Brain microvascular endothelial cell (primary cell): ENCODE data around the gene SPESP1.

Experiments used
- DNase-seq: peaks from one replicate; pipeline ENCODE4 v3.0.0-alpha.2; 2020
- H3K27ac ChIP-seq: fragments of 250-450 bp; sonication (Bioruptor Pico); 2 replicates; pipeline ENCODE4 v1.5.1; 2020; ENCODE audit warnings: mild to moderate bottlenecking, moderate library complexity
- H3K27me3 ChIP-seq: fragments of 250-450 bp; sonication (Bioruptor Pico); replicated peaks from 2 replicates; pipeline ENCODE4 v1.5.1; 2020; ENCODE audit warnings: mild to moderate bottlenecking
- H3K36me3 ChIP-seq: fragments of 250-450 bp; sonication (Bioruptor Pico); replicated peaks from 2 replicates; pipeline ENCODE4 v1.5.1; 2020; ENCODE audit warnings: mild to moderate bottlenecking
- H3K4me3 ChIP-seq: 2 replicates; pipeline ENCODE4 v1.5.1; 2011; ENCODE audit warnings: low read depth, mild to moderate bottlenecking, control low read depth, low read length, moderate library complexity
- in situ Hi-C: cut with HindIII; loops from 2 replicates; pipeline ENCODE4 v1.10.0; 2017; ENCODE audit warnings: low sequenced_read_pairs, low pct_ligation_motif_present
- TF ChIP-seq, protein P1 (sequence below): IDR thresholded peaks from 2 replicates; pipeline ENCODE4 v1.5.1; 2011; ENCODE audit warnings: low read depth, mild to moderate bottlenecking, moderate library complexity, low read length, control low read depth, inconsistent platforms; ENCODE audit errors: missing control alignments

SPESP1 gene

DNA sequence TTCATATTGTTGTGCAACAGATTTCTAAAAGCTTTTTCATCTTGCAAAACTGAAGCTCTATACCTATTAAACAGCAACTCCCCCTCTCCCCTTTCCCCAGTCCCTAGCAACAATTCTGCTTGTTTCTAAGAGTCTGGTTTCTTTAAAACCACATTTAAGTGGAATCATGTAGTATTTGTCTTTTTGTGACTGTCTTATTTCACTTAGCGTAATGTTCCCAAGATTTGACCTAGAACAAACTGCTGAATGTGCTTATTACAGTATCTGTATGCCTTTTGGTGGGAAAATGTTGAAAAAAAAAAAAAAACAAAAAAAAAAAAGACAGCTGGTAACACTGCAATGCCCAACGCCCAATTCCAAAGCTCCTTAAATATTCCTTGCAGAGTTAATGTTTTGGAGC, 19.5 kb upstream of the SPESP1 start:
- H3K4me3 ChIP-seq: no peak overlapping the region
- TF ChIP-seq, protein P1, sequence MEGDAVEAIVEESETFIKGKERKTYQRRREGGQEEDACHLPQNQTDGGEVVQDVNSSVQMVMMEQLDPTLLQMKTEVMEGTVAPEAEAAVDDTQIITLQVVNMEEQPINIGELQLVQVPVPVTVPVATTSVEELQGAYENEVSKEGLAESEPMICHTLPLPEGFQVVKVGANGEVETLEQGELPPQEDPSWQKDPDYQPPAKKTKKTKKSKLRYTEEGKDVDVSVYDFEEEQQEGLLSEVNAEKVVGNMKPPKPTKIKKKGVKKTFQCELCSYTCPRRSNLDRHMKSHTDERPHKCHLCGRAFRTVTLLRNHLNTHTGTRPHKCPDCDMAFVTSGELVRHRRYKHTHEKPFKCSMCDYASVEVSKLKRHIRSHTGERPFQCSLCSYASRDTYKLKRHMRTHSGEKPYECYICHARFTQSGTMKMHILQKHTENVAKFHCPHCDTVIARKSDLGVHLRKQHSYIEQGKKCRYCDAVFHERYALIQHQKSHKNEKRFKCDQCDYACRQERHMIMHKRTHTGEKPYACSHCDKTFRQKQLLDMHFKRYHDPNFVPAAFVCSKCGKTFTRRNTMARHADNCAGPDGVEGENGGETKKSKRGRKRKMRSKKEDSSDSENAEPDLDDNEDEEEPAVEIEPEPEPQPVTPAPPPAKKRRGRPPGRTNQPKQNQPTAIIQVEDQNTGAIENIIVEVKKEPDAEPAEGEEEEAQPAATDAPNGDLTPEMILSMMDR: no peak
- no peak for DNase-seq
- H3K36me3 ChIP-seq: no peaks in the 10 kb centered on the region
- H3K27ac ChIP-seq: no peak overlapping the region
- H3K27me3 ChIP-seq: peaks cover 8% of the 10 kb centered on the region
- in situ Hi-C loops: no loop called here

- DNase-seq: no peak
- H3K27me3 ChIP-seq: no peaks in the 10 kb centered on the region
- TF ChIP-seq, protein P1: no peak
- no peak overlapping the region for H3K27ac ChIP-seq
- no peak overlapping the region for H3K4me3 ChIP-seq
- in situ Hi-C loops: no loop called here
- no peaks in the 10 kb centered on the region for H3K36me3 ChIP-seq
Measured at GRCh38 chr15:68921926-68922325, 8.4 kb upstream of the SPESP1 start.

DNA sequence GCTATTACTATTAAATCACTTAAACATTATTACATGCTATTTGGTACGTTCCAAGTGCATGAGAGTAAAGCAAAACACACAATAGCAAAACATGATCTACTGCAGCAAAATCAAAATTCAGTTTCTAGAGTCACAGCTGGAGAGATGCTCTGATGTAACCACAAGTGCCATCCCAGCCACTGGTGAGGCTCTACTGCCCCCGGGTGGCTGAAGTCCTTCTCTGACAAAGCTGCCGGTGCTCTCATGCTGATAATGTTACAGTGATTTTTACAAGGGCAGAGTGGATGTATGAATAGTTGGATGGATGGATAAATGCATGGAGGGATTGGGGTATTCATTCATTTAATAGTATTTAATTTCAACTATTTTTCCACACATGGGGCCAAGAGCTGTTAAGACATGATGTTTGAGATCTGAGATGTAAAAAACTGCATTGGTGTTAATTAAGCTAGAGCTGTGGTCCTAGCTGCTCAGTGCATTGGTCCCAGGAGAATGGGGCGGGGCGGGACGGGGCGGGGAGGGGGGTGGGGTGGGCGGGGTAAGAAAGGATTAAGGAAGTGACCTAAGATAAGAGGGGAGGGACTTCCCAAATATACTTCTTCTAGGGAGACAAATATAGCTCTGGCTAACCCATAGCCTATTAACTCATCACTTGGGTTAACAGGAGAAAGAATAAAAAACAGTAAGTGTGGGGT, 5.3 kb upstream of the SPESP1 start:
- Histone ChIP-seq H3K4me3 (no peak overlapping the region), H3K27me3 (peaks cover 2% of the 10 kb centered on the region), H3K36me3 (no peaks in the 10 kb centered on the region), H3K27ac (no peak overlapping the region)
- TF ChIP-seq, protein P1: peak; percentile 94
- in situ Hi-C loops: no loop called here
- peak; percentile 78 for DNase-seq

DNA sequence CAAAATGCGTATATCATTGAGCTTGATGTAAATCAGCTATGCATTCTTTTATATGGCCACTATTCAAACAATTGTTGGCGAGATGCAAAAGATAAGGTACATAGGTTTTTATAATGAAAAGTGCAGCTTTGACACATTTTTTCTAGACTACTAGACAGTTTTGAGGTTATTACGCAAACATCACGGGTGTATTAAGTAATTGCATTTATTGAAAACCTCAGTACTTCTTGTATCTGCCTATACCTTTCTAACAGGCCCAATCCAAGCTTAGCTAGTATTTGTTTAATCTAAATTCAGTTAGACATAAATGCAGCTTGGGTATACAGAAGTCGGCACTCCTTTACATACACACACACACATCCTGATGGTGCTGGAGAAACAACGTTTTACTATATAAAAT, 2.7 kb downstream of the SPESP1 start:
- Histone ChIP-seq H3K27me3 (no peaks in the 10 kb centered on the region), H3K4me3 (no peak overlapping the region), H3K36me3 (no peaks in the 10 kb centered on the region), H3K27ac (no peak overlapping the region)
- in situ Hi-C loops: no loop called here
- TF ChIP-seq, protein P1: no peak
- DNase-seq: no peak

- Histone ChIP-seq H3K4me3 (no peak overlapping the region), H3K27me3 (peaks cover 1% of the 10 kb centered on the region), H3K27ac (no peak overlapping the region), H3K36me3 (no peaks in the 10 kb centered on the region)
- in situ Hi-C loops: no loop called here
- TF ChIP-seq, protein P1: no peak
- DNase-seq: no peak
Measured at GRCh38 chr15:68934341-68934740, 4.0 kb downstream of the SPESP1 start.

GRCh38 chr15:68935400-68935937, 5.1 kb downstream of the SPESP1 start:
- Histone ChIP-seq H3K4me3 (no peak overlapping the region), H3K27me3 (peaks cover 5% of the 10 kb centered on the region), H3K36me3 (no peaks in the 10 kb centered on the region), H3K27ac (no peak overlapping the region)
- no peak for DNase-seq
- in situ Hi-C loops: no loop called here
- TF ChIP-seq, protein P1: no peak
